Measurements from ENCODE around the gene PCP4. TPM values are rescaled to one million over a fixed set of nuclear protein-coding genes. Genes with fewer than 3 reads are reported as not detected.

The PCP4 gene
- total RNA-seq, 1 donor from 2014 or later = not detected

DNA sequence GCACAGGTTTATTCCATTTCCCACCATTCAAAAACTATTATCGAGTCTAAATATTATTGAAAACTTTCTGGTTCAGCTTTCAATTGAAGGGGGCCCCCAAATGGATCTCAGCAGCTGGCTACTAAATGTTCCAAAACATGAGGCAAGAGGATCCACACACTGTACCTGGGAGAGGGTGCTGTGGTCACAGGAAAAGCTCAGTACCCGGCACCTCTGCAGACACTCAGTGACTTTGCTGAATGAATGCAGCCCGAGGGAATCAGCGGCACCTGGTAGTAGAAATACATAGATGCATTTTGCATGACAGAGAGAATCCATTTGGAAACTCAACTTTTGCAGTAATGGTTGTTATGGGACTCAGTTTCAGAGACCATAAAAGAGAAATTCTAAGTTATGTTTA, 89.3 kb downstream of the PCP4 start:
- peaks cover 8% of the 10 kb centered on the region for H3K27me3 Mint-ChIP-seq (ENCODE audit: insufficient read depth, low read depth)
- Histone ChIP-seq H3K27me3 (peaks cover 3% of the 10 kb centered on the region), H3F3A (ENCODE audit: low read depth) (peaks cover 29% of the 10 kb centered on the region), H2AFZ (replicated peaks) (no peak overlapping the region), H4K20me1 (ENCODE audit: low read depth) (no peaks in the 10 kb centered on the region), H3K4me3 (no peak overlapping the region), H3K36me3 (no peaks in the 10 kb centered on the region), H3K9me3 (ENCODE audit: low read depth) (peaks cover 5% of the 10 kb centered on the region), H3K9ac (no peak overlapping the region), H3K27ac (no peak overlapping the region), H3K4me1 (peaks cover 26% of the 10 kb centered on the region), H3K4me2 (no peak overlapping the region), H3K79me2 (ENCODE audit: low read depth) (no peaks in the 10 kb centered on the region)
- no peak overlapping the region for H3K27ac Mint-ChIP-seq
- peaks cover 22% of the 10 kb centered on the region for H3K9me3 Mint-ChIP-seq
- DNase-seq (ENCODE audit: low spot score) = no peak
- H3K4me3 Mint-ChIP-seq = no peak overlapping the region
- peaks cover 26% of the 10 kb centered on the region for H3K4me1 Mint-ChIP-seq
- TF ChIP-seq EZH2phosphoT487 (IDR thresholded peaks at IDR 0.05) = no peak
- TF ChIP-seq, protein P1, sequence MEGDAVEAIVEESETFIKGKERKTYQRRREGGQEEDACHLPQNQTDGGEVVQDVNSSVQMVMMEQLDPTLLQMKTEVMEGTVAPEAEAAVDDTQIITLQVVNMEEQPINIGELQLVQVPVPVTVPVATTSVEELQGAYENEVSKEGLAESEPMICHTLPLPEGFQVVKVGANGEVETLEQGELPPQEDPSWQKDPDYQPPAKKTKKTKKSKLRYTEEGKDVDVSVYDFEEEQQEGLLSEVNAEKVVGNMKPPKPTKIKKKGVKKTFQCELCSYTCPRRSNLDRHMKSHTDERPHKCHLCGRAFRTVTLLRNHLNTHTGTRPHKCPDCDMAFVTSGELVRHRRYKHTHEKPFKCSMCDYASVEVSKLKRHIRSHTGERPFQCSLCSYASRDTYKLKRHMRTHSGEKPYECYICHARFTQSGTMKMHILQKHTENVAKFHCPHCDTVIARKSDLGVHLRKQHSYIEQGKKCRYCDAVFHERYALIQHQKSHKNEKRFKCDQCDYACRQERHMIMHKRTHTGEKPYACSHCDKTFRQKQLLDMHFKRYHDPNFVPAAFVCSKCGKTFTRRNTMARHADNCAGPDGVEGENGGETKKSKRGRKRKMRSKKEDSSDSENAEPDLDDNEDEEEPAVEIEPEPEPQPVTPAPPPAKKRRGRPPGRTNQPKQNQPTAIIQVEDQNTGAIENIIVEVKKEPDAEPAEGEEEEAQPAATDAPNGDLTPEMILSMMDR (IDR thresholded peaks at IDR 0.05) = no peak
- no peak for TF ChIP-seq EZH2 (IDR thresholded peaks at IDR 0.05)
- peaks cover 2% of the 10 kb centered on the region for H3K36me3 Mint-ChIP-seq

DNA sequence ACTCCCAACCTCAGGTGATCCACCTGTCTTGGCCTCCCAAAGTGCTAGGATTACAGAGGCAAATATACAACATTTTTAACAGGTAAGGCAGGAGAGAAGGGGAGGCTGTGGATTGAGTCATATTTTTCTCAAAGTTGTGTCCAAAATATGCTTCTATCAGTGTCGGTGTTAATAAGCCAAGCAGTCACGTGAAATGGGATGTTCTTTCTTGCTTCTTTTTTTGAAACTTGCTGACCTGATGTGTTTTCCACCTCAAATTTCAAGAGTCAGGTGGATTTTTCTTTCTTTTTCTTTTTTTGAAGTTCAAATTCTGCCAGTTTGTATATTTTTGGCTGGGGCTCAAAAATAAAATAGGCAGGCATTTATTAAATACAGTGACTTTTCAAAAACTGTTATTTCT, 91.5 kb downstream of the PCP4 start:
- H3F3A ChIP-seq (ENCODE audit: low read depth) = peaks cover 9% of the 10 kb centered on the region
- Mint-ChIP-seq H3K27me3 (ENCODE audit: insufficient read depth, low read depth) (peaks cover 8% of the 10 kb centered on the region), H3K27ac (no peak overlapping the region), H3K4me3 (no peak overlapping the region), H3K4me1 (peaks cover 7% of the 10 kb centered on the region), H3K9me3 (peaks cover 27% of the 10 kb centered on the region), H3K36me3 (peaks cover 2% of the 10 kb centered on the region)
- H3K4me3 ChIP-seq = no peak overlapping the region
- no peaks in the 10 kb centered on the region for H3K36me3 ChIP-seq
- H3K79me2 ChIP-seq (ENCODE audit: low read depth) = no peaks in the 10 kb centered on the region
- no peak overlapping the region for H3K4me2 ChIP-seq
- peaks cover 5% of the 10 kb centered on the region for H3K9me3 ChIP-seq (ENCODE audit: low read depth)
- no peak overlapping the region for H3K9ac ChIP-seq
- H3K4me1 ChIP-seq = peaks cover 6% of the 10 kb centered on the region
- no peak for TF ChIP-seq EZH2phosphoT487 (IDR thresholded peaks at IDR 0.05)
- TF ChIP-seq, protein P1 (IDR thresholded peaks at IDR 0.05) = no peak
- TF ChIP-seq EZH2 (IDR thresholded peaks at IDR 0.05) = no peak
- H3K27me3 ChIP-seq = no peaks in the 10 kb centered on the region
- no peak overlapping the region for H2AFZ ChIP-seq (replicated peaks)
- no peak for DNase-seq (ENCODE audit: low spot score)
- no peak overlapping the region for H3K27ac ChIP-seq
- H4K20me1 ChIP-seq (ENCODE audit: low read depth) = no peaks in the 10 kb centered on the region

DNA sequence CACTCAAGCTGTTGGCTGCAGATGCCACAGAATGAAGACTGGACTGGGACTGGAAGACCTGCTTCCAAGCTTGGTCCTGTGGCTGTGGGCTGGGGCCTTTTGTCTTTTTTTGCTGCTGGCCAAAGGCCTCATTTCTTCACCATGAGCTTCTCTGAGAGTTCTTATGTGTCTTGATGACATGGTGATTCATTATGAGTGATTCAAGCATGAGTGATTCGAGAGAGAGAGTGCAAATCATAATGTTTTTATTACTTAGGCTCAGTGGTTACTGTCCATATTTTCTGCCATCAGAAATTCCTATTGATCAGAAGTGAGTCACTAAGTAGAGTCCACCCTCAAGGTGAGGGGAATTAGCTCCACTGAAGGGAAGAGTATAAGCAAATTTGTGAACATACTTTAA, 94.0 kb downstream of the PCP4 start:
- Histone ChIP-seq H3K9me3 (ENCODE audit: low read depth) (peaks cover 5% of the 10 kb centered on the region), H3F3A (ENCODE audit: low read depth) (no peaks in the 10 kb centered on the region)

More for the DNA sequence above, 94.0 kb downstream of the PCP4 start:
- H3K27me3 ChIP-seq = no peaks in the 10 kb centered on the region
- DNase-seq (ENCODE audit: low spot score) = no peak
- no peaks in the 10 kb centered on the region for H3K36me3 ChIP-seq
- no peak overlapping the region for H3K4me3 Mint-ChIP-seq
- no peaks in the 10 kb centered on the region for H4K20me1 ChIP-seq (ENCODE audit: low read depth)
- no peaks in the 10 kb centered on the region for H3K79me2 ChIP-seq (ENCODE audit: low read depth)
- no peak overlapping the region for H3K27ac ChIP-seq
- peaks cover 28% of the 10 kb centered on the region for H3K9me3 Mint-ChIP-seq
- H2AFZ ChIP-seq (replicated peaks) = no peak overlapping the region
- H3K36me3 Mint-ChIP-seq = peaks cover 2% of the 10 kb centered on the region
- peaks cover 2% of the 10 kb centered on the region for H3K4me1 Mint-ChIP-seq
- TF ChIP-seq EZH2phosphoT487 (IDR thresholded peaks at IDR 0.05) (no peak), EZH2 (IDR thresholded peaks at IDR 0.05) (no peak)
- TF ChIP-seq, protein P1 (IDR thresholded peaks at IDR 0.05) = no peak
- no peak overlapping the region for H3K4me3 ChIP-seq
- H3K4me2 ChIP-seq = no peak overlapping the region
- no peaks in the 10 kb centered on the region for H3K4me1 ChIP-seq
- no peak overlapping the region for H3K27ac Mint-ChIP-seq
- peaks cover 3% of the 10 kb centered on the region for H3K27me3 Mint-ChIP-seq (ENCODE audit: insufficient read depth, low read depth)
- no peak overlapping the region for H3K9ac ChIP-seq
